RWPE2 (cell line): ENCODE results near the gene ST7.

Experiments used
- ATAC-seq: fragments of 200-7000 bp; cut with Tn5 transposase; 3 replicates; pipeline ENCODE4 v1.9.1; 2021; ENCODE audit warnings: low read depth
- DNase-seq: peaks from one replicate; pipeline ENCODE4 v3.0.0-alpha.2; 2020; ENCODE audit warnings: low spot score
- H3K27ac ChIP-seq: fragments of 450-650 bp; 2 replicates; pipeline ENCODE4 v1.5.1; 2017; ENCODE audit warnings: mild to moderate bottlenecking; ENCODE audit not compliant: poor library complexity, severe bottlenecking
- H3K27me3 ChIP-seq: fragments of 250-450 bp; sonication (Bioruptor Pico); 2 replicates; pipeline ENCODE4 v1.5.1; 2021; ENCODE audit warnings: mild to moderate bottlenecking, moderate library complexity; ENCODE audit not compliant: insufficient read depth, poor library complexity, severe bottlenecking
- H3K36me3 ChIP-seq: fragments of 250-450 bp; sonication (Bioruptor Pico); 2 replicates; pipeline ENCODE4 v1.5.1; 2020; ENCODE audit warnings: low read depth, mild to moderate bottlenecking, moderate library complexity
- H3K4me1 ChIP-seq: fragments of 250-450 bp; sonication (Bioruptor Pico); 2 replicates; pipeline ENCODE4 v1.5.1; 2021; ENCODE audit warnings: mild to moderate bottlenecking, moderate library complexity; ENCODE audit not compliant: insufficient read depth, poor library complexity, severe bottlenecking
- H3K4me3 ChIP-seq: fragments of 250-450 bp; sonication (Bioruptor Pico); 2 replicates; pipeline ENCODE4 v1.5.1; 2021; ENCODE audit warnings: mild to moderate bottlenecking, moderate library complexity; ENCODE audit not compliant: severe bottlenecking
- H3K9me3 ChIP-seq: fragments of 250-450 bp; sonication (Bioruptor Pico); 2 replicates; pipeline ENCODE4 v1.5.1; 2021; ENCODE audit warnings: mild to moderate bottlenecking, moderate library complexity; ENCODE audit not compliant: severe bottlenecking
- TF ChIP-seq, protein P1 (sequence below): fragments of 450-650 bp; IDR thresholded peaks from one replicate; pipeline ENCODE4 v1.5.1; 2017; ENCODE audit warnings: mild to moderate bottlenecking, moderate library complexity; ENCODE audit not compliant: poor library complexity, severe bottlenecking

The ST7 gene

DNA sequence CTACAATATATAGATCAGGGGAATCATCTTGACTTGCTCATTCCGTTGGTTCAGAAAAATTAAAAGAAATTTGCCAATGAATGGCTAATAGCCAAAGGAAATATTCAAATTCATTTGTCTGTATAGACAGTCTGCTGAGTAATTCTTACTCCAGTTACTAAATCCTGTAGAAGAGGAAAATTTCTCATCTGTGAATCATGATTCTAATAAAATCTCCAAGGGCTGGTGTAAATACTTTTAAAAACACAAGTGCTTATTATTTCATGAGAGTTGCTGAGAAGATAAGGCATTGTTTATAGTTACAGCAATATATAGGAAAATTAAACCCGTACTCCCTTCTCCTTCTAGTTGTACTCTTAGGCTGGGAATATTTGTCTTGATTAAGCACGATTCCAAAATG is 316.6 kb downstream of the ST7 start:
- peak overlapping the region; percentile 92 for H3K27ac ChIP-seq
- peak; percentile 71 for ATAC-seq
- no peaks in the 10 kb centered on the region for H3K27me3 ChIP-seq
- no peaks in the 10 kb centered on the region for H3K36me3 ChIP-seq
- no peak overlapping the region for H3K4me3 ChIP-seq
- H3K4me1 ChIP-seq = peaks cover 28% of the 10 kb centered on the region
- no peak for DNase-seq
- TF ChIP-seq, protein P1, sequence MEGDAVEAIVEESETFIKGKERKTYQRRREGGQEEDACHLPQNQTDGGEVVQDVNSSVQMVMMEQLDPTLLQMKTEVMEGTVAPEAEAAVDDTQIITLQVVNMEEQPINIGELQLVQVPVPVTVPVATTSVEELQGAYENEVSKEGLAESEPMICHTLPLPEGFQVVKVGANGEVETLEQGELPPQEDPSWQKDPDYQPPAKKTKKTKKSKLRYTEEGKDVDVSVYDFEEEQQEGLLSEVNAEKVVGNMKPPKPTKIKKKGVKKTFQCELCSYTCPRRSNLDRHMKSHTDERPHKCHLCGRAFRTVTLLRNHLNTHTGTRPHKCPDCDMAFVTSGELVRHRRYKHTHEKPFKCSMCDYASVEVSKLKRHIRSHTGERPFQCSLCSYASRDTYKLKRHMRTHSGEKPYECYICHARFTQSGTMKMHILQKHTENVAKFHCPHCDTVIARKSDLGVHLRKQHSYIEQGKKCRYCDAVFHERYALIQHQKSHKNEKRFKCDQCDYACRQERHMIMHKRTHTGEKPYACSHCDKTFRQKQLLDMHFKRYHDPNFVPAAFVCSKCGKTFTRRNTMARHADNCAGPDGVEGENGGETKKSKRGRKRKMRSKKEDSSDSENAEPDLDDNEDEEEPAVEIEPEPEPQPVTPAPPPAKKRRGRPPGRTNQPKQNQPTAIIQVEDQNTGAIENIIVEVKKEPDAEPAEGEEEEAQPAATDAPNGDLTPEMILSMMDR = no peak
- H3K9me3 ChIP-seq = no peaks in the 10 kb centered on the region

DNA sequence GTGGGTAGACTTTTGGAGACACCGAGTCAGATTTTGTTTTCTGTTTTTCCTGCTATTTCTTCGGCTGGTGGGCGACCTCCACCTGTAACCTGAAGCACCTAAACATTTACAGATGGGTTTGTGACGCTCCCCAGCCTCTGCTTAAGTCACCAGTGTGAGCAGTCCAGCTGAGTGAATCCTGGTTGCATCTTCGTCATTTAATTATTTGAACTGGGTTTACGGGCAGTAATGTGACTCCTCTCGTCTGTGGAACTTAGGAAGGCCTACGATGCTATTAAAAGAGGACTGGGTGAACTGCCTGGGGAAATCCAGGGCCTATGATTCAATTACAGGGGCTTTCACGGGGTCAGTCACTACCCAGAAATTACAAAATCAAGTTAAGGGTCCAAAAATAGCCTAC is 317.1 kb downstream of the ST7 start:
- Histone ChIP-seq H3K27ac (peak overlapping the region; percentile 92), H3K27me3 (no peaks in the 10 kb centered on the region)

DNA sequence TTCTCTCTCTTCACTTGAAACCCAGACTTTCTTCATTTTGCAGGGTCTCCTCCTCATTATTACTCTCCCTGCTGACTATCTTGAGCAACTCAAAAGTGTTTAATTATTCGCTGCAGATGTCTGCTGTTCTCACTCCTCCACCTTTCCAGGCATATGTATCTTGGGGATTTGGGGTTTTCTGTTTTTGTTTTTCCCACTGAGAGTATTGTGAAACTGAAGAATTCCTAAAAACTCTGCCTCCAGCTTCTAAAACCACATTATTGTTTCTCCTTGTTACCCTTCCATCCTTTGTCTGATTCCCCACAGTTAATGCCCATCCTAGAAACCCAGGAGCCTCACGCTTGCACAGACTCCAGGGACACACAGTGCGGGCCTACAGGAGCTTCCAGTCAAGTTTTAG is 318.3 kb downstream of the ST7 start:
- Histone ChIP-seq H3K4me3 (no peak overlapping the region), H3K27ac (peak overlapping the region; percentile 92), H3K9me3 (no peaks in the 10 kb centered on the region), H3K36me3 (no peaks in the 10 kb centered on the region), H3K4me1 (peaks cover 28% of the 10 kb centered on the region), H3K27me3 (no peaks in the 10 kb centered on the region)
- ATAC-seq (no peak), DNase-seq (no peak)
- TF ChIP-seq, protein P1 = no peak

More for the DNA sequence above, 317.1 kb downstream of the ST7 start:
- no peaks in the 10 kb centered on the region for H3K36me3 ChIP-seq
- peaks cover 28% of the 10 kb centered on the region for H3K4me1 ChIP-seq
- TF ChIP-seq, protein P1 = no peak
- no peaks in the 10 kb centered on the region for H3K9me3 ChIP-seq
- DNase-seq = no peak
- ATAC-seq = no peak
- no peak overlapping the region for H3K4me3 ChIP-seq

DNA sequence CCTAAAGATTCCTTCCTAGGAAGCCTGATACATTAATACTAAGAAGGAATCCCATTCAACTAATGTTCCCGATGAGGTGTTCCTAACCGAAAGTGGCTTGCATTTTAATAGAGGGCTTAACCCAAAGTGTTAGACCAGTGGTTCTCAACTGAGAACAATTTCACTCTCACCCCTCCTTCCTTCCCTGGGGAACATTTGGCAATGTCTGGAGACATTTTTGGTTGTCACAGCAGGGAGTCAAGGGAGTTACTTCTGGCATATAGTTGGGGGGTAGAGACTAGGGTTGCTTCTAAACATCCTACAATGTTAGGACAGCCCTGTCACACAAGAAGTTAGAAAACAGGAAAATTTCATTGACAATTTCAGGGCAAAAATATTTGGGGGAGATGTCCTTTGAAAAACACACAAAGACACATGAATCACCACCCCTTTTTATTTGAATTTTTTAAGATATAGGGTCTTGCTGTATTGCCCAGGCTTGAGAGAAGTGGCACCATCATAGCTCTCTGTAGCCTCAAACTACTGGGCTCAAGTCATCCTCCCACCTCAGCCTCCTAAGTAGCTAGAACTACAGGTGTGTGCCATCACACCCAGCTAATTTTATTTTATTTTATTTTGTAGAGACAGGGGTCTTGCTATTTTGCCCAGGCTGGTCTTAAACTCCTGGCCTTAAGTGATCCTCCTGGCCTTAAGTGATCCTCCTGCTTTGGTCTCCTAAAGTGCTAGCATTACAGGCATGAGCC is 318.9 kb downstream of the ST7 start:
- ATAC-seq = no peak
- H3K27ac ChIP-seq = no peak overlapping the region

More for the DNA sequence above, 318.9 kb downstream of the ST7 start:
- DNase-seq = no peak
- peaks cover 28% of the 10 kb centered on the region for H3K4me1 ChIP-seq
- TF ChIP-seq, protein P1 = no peak
- H3K27me3 ChIP-seq = no peaks in the 10 kb centered on the region
- H3K9me3 ChIP-seq = no peaks in the 10 kb centered on the region
- H3K36me3 ChIP-seq = no peaks in the 10 kb centered on the region
- no peak overlapping the region for H3K4me3 ChIP-seq
